Smooth muscle cell (in vitro differentiated cells): ENCODE data around the gene JPH4. TPM values are rescaled to one million over a fixed set of nuclear protein-coding genes. Genes with fewer than 3 reads are reported as not detected.
"Not testable (repeated sequence)": the region's sequence is repeated elsewhere in the genome, so short reads cannot be mapped to it uniquely, and the experiment has no call there.

Source experiments
- DNase-seq: peaks from one replicate; lab custom pipeline; 2025; ENCODE audit not compliant: unreplicated experiment; lab: John Stamatoyannopoulos, UW
- H2AFZ ChIP-seq: fragments of 200-600 bp; sonication (generic); 2 replicates; pipeline ENCODE4 v1.6.0; 2016; ENCODE audit warnings: antibody characterized with exemption, low read depth, mild to moderate bottlenecking
- H3F3A ChIP-seq: fragments of 200-600 bp; sonication (generic); 2 replicates; pipeline ENCODE4 v1.6.0; 2017; ENCODE audit warnings: antibody characterized with exemption, low read depth
- H3K27ac ChIP-seq: fragments of 200-600 bp; sonication (generic); 2 replicates; pipeline ENCODE4 v1.5.1; 2016; ENCODE audit warnings: low read depth, mild to moderate bottlenecking
- H3K27me3 ChIP-seq: fragments of 200-600 bp; sonication (generic); 2 replicates; pipeline ENCODE4 v1.6.1; 2016; ENCODE audit warnings: low read depth, mild to moderate bottlenecking
- H3K36me3 ChIP-seq: fragments of 200-600 bp; sonication (generic); 2 replicates; pipeline ENCODE4 v1.5.1; 2016; ENCODE audit warnings: low read depth
- H3K4me1 ChIP-seq: fragments of 200-600 bp; sonication (generic); 2 replicates; pipeline ENCODE4 v1.5.1; 2016; ENCODE audit warnings: low read depth
- H3K4me2 ChIP-seq: fragments of 200-600 bp; sonication (generic); 2 replicates; pipeline ENCODE4 v1.6.0; 2016; ENCODE audit warnings: mild to moderate bottlenecking
- H3K4me3 ChIP-seq: fragments of 200-600 bp; sonication (generic); 2 replicates; pipeline ENCODE4 v1.5.1; 2016; ENCODE audit warnings: mild to moderate bottlenecking
- H3K79me2 ChIP-seq: fragments of 200-600 bp; sonication (generic); 2 replicates; pipeline ENCODE4 v1.6.0; 2016; ENCODE audit warnings: low read depth, mild to moderate bottlenecking
- H3K9ac ChIP-seq: fragments of 200-600 bp; sonication (generic); 2 replicates; pipeline ENCODE4 v1.6.0; 2016; ENCODE audit warnings: low read depth
- H3K9me3 ChIP-seq: fragments of 200-600 bp; sonication (generic); replicated peaks from 2 replicates; pipeline ENCODE4 v1.5.1; 2016; ENCODE audit warnings: low read depth
- H4K20me1 ChIP-seq: fragments of 200-600 bp; sonication (generic); 2 replicates; pipeline ENCODE4 v1.6.0; 2016; ENCODE audit warnings: low read depth
- CTCF ChIP-seq: fragments of 200-600 bp; sonication (generic); IDR thresholded peaks from 2 replicates; pipeline ENCODE4 v1.5.1; 2017; ENCODE audit warnings: borderline replicate concordance, mild to moderate bottlenecking, antibody characterized with exemption; ENCODE audit not compliant: insufficient read depth, poor library complexity, severe bottlenecking
- WGBS: methylation state at CpG from one replicate; pipeline ENCODE4 v1.1.7; 2016; ENCODE audit warnings: low lambda C conversion rate; 5-methylcytosine and 5-hydroxymethylcytosine counted together
- polyA plus RNA-seq: library from polyadenylated mRNA; unstranded; fragments of >200 nt; fragmentation: Nextera tagmentation; extraction: Ambion mirVana; gene quantifications from 2 replicates; pipeline ENCODE4 v1.2.1, GENCODE V29; 2016
- total RNA-seq: library from RNA; depleted of rRNA; stranded (reverse); fragments of >200 nt; gene quantifications from 2 replicates; pipeline ENCODE4 v1.2.3, GENCODE V29; 2014

Gene JPH4
- total and polyA plus RNA-seq, 2 experiments from 2014 or later = 2.4 TPM; not detected in 1

- Histone ChIP-seq H3K4me3 (no peak overlapping the region), H3K79me2 (no peaks in the 10 kb centered on the region), H3K4me1 (no peaks in the 10 kb centered on the region), H3K9ac (no peak overlapping the region), H4K20me1 (no peaks in the 10 kb centered on the region), H3K27ac (no peak overlapping the region), H3K4me2 (no peak overlapping the region), H3K27me3 (no peaks in the 10 kb centered on the region), H2AFZ (no peak overlapping the region), H3F3A (no peaks in the 10 kb centered on the region), H3K36me3 (no peaks in the 10 kb centered on the region), H3K9me3 (no peaks in the 10 kb centered on the region)
- WGBS = 90% methylated on average over 2 of the region's 2 CpGs
- no peak for TF ChIP-seq CTCF
- DNase-seq = no peak
These were observed 11.0 kb upstream of the JPH4 start for GRCh38 chr14:23589606-23590005.

- no peaks in the 10 kb centered on the region for H3K4me1 ChIP-seq
- peak; percentile 65 for DNase-seq
- H2AFZ ChIP-seq = peak overlapping the region; percentile 70
- H3K27ac ChIP-seq = no peak overlapping the region
- no peaks in the 10 kb centered on the region for H3K79me2 ChIP-seq
- no peaks in the 10 kb centered on the region for H3K27me3 ChIP-seq
- no peaks in the 10 kb centered on the region for H3K36me3 ChIP-seq
- no peak overlapping the region for H3K9ac ChIP-seq
- 10% methylated on average over 5 of the region's 5 CpGs for WGBS
- no peak overlapping the region for H3K4me3 ChIP-seq
- no peak overlapping the region for H3K4me2 ChIP-seq
- peak; percentile 76 for TF ChIP-seq CTCF
- no peaks in the 10 kb centered on the region for H3K9me3 ChIP-seq
- no peaks in the 10 kb centered on the region for H4K20me1 ChIP-seq
- H3F3A ChIP-seq = no peaks in the 10 kb centered on the region
These were observed 10.5 kb upstream of the JPH4 start for GRCh38 chr14:23588884-23589598.

DNA sequence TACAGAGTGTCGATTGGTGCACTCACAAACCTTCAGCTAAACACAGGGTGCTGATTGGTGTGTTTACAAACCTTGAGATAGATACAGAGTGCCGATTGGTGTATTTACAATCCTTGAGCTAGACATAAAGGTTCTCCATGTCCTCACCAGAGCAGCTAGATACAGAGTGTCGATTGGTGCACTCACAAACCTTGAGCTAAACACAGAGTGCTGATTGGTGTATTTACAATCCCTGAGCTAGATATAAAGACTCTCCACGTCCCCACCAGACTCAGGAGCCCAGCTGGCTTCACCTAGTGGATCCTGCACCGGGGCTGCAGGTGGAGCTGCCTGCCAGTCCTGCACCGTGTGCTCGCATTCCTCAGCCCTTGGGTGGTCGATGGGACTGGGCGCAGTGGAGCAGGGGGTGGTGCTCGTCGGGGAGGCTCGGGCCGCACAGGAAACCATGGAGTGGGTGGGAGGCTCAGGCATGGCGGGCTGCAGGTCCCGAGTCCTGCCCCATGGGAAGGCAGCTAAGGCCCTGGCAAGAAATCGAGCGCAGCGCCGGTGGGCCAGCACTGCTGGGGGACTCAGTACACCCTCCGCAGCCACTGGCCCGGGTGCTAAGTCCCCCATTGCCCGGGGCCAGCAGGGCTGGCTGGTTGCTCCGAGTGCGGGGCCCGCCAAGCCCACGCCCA lies 6.1 kb upstream of the JPH4 start:
- H3K27me3 ChIP-seq, H2AFZ ChIP-seq, DNase-seq, H3K9me3 ChIP-seq, H3K36me3 ChIP-seq, H3K4me3 ChIP-seq, H3K79me2 ChIP-seq, H3K9ac ChIP-seq, H3F3A ChIP-seq, H3K4me1 ChIP-seq, H3K27ac ChIP-seq, H3K4me2 ChIP-seq, H4K20me1 ChIP-seq: not testable (repeated sequence)
- 92% methylated on average over 26 of the region's 26 CpGs for WGBS

GRCh38 chr14:23583761-23584526 lies 5.4 kb upstream of the JPH4 start:
- H2AFZ ChIP-seq, H3K4me1 ChIP-seq, DNase-seq, H3F3A ChIP-seq, H3K36me3 ChIP-seq, H3K4me2 ChIP-seq, H3K27ac ChIP-seq, H3K4me3 ChIP-seq, H3K9me3 ChIP-seq, H3K9ac ChIP-seq, H3K79me2 ChIP-seq, H4K20me1 ChIP-seq: not testable (repeated sequence)
- 91% methylated on average over 25 of the region's 25 CpGs for WGBS
- H3K27me3 ChIP-seq = peaks cover 11% of the 10 kb centered on the region
